ENCODE measurements around the gene SHROOM4.

Gene SHROOM4

GRCh38 chrX:50704360-50704759 lies 109.6 kb downstream of the SHROOM4 start:
- no peak for DNase-seq

DNA sequence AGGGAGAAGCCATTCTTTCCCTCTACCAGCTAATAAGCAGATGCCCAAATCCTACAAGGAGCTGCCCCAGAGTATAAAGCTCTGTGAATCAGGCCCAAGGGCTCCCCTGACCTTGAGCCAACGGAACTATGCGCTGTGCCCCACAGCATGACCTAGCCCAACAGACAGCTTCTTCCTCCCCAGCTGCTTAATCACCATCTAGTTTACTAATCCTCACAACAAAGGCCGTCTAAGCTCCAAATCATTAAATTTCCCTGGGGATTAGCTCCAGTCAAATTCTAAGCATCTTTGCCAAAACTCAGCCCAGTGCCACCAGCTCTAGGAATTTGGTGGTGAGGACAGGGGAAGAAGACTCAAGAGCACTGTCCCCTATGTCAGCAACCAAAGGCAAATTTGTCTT lies 113.1 kb downstream of the SHROOM4 start:
- DNase-seq: no peak

DNA sequence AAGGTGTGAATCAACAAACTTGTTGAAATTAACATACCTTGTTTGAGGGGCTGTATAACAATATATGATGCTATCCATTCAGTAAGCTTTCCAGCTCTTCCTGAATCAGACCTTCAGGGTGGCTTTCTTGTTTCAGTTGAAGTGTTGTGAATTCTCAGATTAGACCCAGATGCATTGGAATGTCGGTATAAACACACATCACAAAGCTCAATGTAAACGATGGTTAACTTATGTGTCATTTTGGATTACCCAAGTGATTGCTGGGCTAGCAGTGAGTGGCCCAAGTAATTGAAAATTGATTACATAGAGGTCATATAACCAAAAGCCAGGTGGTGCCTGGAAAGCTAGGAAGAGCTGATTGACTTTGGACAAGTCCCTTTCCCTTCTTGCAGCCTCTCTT lies 115.0 kb downstream of the SHROOM4 start:
- no peak for DNase-seq

DNA sequence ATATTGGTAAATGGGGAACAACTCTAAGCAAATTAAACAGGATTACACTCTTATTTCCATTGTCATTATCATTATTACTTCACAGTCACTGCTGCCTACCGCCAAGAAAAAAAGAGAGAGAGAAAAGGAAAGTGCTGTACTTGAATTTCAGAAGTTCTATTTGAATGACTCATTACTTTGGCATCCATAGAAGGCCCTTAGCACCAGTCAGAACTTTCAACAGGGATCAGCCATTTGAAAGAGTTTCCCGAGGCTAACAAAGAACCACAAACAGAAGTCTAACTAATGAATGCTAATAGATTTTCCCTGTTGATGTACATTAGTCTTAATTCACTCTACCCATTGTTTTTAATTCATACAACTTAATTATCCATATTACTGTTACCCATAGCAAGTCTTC lies 116.3 kb downstream of the SHROOM4 start:
- no peak for DNase-seq

DNA sequence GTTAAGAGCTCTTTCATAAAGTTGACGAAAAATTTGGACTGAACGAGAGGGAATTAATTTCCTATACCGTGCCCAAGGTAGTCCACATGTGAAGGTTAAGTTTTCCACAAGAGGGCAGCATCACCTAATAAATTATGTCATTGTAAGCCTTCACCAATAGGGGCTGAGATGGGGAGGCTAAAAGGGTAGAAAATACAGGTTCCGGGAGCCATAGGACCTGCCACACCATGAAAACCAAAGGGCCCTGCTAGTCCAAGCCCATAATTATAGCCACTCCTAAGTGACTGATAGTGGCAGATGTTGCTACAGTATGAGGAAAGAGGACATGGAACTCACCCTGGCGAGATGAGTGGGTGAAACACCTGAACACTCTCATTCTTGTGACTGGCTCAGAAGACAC lies 122.2 kb downstream of the SHROOM4 start:
- DNase-seq: peak in 2 of 14 donors; percentile 0 to 12

- DNase-seq: no peak
These were observed 129.1 kb downstream of the SHROOM4 start for GRCh38 chrX:50684871-50685270.

GRCh38 chrX:50680990-50681389 lies 133.0 kb downstream of the SHROOM4 start:
- no peak for DNase-seq

DNA sequence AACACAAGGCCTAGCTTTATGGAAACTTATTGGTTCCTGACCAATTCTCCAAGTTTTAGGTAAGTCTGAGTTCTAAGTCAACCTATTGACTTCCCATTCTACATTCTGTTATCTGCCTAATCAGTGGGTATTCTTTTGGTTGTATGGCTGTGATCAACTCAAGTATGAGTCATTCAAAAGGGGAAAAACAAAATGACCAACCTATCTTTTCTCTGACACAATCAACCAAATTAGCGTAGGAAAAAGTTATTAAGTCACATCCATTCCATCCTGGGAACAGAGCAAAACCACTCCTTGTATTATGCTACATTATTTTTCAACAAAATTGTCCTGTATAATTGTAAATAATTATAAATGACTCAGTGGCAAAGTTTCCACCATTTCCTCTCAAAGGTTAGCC lies 136.2 kb downstream of the SHROOM4 start:
- no peak for DNase-seq

DNA sequence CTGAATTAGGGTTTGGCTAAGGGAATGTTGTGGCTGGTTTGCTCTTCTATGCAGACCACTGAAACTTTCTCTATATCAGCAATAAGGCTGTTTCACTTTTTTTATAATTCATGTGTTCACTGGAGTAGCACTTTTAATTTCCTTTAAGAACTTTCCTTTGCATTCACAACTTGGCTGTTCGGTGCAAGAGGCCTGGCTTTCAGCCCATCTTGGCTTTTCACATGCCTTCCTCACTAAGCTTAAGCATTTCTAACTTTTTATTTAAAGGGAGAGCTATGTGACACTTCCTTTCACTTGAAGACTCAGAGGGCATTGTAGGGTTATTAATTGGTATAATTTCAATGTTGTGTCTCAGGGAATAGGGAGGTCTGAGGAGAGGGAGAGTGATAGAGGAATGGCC lies 142.3 kb downstream of the SHROOM4 start:
- no peak for DNase-seq

GRCh38 chrX:50668860-50669259 lies 145.1 kb downstream of the SHROOM4 start:
- no peak for DNase-seq

DNA sequence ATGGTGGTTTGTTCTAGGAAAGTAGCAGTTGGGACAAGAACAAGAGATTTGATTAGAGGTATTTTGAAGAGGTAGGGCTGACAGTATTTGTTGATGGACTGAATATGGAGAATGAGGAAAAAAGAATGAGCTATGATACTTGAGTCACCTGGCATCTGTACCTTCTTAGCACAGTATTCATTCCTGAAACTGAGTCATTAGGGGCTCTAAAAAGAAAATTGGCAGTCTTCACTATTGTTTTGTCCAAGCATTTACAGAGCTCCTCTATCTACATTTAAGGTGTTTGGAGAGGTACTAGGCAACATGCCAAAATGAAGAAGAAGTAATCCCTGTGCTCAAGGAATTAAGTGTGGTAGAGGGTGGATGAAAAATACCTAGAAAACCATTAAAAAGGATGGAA lies 165.8 kb downstream of the SHROOM4 start:
- DNase-seq: no peak

DNA sequence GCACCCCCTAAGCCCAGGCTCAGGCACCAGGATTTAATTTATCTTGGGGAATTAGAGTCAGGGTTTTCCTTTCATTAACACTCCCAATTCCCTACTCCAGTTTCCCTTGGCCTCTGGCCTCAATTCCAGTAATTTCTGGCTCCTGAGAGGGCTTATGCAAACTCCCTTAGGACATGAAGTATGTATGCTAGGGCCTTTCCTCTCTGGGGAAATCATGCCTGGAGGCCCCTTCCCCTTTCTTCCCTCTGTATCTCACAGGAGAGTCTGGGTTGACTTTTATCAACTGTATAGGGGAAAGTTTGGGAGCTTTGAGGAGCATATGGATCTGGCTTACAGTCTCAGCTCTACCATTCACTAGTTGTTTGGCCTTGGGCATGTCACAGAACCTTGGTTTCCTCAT lies 169.5 kb downstream of the SHROOM4 start:
- DNase-seq: no peak

DNA sequence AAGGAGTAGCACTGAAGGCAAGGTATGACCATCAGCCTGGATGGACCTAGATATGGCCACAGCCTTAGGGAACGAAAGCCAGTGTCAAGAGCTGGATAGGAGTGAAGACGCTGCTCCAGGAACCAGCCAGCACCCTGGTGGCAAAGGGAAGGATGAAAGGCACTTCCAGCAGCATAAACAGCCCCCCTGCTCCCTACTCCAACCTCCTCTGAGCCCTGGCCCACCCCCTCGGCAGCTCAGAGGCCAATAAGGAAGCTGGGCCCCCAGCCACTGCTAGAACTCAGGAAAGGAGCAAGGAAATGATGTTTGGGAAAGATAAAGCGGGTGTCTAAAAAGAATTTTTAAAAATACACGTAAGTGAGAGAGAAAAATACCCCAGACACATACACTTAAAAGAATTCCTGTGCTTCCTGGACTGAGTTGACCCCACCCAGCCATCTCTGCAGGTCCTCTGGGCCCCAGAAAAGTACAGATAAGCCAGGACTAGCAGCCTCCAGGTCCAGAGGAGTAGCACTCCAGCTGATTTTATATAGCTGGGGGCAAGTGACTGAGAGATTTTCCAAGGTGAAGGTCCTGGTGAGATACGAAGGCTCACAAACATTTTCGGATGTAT lies 170.4 kb downstream of the SHROOM4 start:
- no peak for DNase-seq

DNA sequence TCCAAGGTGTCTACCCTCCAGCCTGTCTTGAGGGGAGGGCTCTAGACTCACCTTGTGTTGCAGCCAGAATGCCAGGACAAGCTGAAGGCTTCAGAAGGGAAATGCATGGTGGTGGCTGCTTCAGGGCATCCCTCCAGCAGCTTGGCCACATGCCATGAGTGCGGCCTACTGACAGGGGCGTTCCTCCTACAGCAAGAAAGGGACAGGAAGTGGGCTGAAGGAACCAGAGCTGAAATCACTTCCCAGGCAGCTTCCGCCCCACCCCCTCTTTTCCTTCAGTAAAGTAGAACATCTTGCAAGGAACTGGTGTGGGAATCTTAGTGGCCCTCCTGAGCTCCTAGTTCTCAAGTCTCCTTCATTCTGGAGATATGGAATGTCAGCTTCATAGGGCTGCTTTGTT lies 175.9 kb downstream of the SHROOM4 start:
- no peak for DNase-seq

- DNase-seq: no peak
These were observed 178.1 kb downstream of the SHROOM4 start for GRCh38 chrX:50635817-50636365.

DNA sequence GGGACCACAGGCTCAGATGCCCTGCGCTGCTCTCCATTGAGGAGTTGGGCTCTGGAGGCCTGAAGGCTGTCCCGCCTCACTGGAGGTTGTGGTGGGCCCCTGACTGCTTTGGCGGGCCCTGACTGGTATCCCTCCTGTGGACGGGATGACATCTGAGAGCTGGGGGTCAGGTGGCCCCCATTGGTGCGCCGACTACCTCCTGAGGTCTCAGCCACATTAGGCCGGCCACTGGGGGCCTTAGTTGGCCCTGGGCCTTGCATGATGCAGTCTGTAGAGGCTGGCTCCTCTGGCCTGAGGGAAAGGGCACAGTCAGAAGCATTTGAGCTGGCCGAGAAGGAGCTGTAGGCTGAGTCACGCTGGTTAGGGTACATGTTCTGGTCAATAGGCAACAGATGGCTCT lies 178.8 kb downstream of the SHROOM4 start:
- DNase-seq: peak in 1 of 14 donors; percentile 20

DNA sequence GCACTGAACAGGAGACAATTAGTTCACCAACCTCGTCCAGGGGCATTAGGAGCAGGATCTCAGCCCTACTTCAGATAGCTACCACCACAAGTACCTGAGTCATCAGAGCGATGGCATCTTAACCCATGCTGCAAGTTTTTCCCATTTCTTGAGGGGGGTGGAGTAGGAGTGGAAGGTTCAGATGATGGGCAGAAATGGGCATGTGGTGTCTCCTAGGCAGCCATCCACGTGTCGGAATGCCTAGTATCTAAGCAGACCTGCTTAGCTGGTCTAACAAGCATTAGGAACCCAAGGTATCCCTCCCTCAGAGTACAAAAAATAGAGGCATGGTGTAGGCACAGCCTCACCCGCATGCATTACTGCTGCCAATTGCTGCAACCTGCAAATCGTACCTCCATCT lies 184.2 kb downstream of the SHROOM4 start:
- DNase-seq: no peak

- DNase-seq: no peak
These were observed 186.3 kb downstream of the SHROOM4 start for GRCh38 chrX:50627696-50628095.

GRCh38 chrX:50626432-50626831 lies 187.6 kb downstream of the SHROOM4 start:
- DNase-seq: no peak

DNA sequence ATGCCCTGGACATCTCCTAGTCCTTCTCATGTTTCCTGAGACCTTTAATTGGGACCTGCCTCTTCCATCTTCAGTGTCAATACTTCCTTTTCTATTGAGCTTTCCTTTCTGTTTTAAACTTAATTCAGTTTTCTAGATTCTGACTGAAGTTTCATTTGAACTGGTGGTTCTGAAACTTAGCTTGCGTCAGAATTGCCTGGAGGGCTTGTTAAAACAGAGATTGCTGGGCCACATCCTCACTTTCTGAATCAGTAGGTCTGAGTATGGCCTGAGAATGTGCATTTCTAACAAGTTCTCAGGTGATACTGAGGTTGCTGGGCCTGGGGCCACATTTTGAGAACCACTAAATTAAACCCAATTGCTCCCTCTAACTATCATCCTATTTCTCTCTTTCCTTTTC lies 191.2 kb downstream of the SHROOM4 start:
- DNase-seq: no peak

- no peak for DNase-seq
These were observed 195.0 kb downstream of the SHROOM4 start for GRCh38 chrX:50618788-50619558.

DNA sequence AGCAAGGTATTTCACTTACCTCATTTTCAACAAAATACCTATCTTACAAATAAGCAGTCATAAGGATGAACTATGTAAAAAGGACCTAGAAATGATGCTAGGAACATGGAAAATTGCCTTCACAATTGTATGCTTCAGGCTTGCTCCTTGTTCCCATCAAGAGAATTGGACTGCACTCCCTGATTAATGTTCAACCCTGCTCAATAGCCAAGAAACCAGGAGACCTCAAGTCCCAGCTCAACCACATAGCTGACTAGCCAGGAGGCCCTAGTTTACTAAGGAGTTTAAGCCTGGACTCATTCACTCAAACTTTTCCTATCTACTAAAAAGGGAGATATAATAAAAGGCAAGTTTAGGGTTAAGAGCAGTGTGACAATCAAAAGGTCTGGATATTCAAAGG lies 196.8 kb downstream of the SHROOM4 start:
- DNase-seq: no peak

GRCh38 chrX:50615570-50616158 lies 198.3 kb downstream of the SHROOM4 start:
- no peak for DNase-seq

DNA sequence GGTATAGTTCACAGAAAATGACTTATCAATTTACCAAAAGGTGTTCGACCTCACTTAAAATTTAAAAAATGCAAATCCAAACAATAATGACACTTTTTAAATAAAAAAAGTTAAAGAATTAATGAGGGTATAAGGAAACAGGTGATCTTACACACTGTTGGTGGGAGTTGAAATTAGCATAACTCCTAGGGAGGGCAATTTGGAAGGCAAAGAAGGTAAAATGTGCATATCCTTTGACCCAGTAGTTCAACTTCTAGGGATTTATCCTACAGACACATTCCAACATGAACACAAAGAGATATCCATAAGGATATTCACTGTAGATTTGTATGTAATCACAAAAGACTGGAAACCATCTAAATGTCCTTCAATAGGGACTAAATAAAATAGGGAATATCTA lies 199.5 kb downstream of the SHROOM4 start:
- DNase-seq: no peak
